Fibroblast of lung (primary cell): Measurements from ENCODE around the gene KDM7A. TPM values are rescaled to one million over a fixed set of nuclear protein-coding genes. Genes with fewer than 3 reads are reported as not detected.
A peak's percentile ranks its signal among the peaks of the same experiment; 100 is the strongest.

Experiments used
- DNase-seq, 2 donors: peaks; one replicate each; pipeline versions ENCODE4 v3.0.0 to v3.0.0-alpha.2; 2010; ENCODE audit warnings: low read depth in 2 of 2
- H2AFZ ChIP-seq: 2 replicates; pipeline ENCODE4 v1.5.1; 2012; ENCODE audit warnings: low read length, control low read depth, inconsistent platforms
- H3K27ac ChIP-seq: 2 replicates; pipeline ENCODE4 v1.5.1; 2011; ENCODE audit warnings: low read length, control low read depth; ENCODE audit not compliant: insufficient read depth
- H3K27me3 ChIP-seq: 2 replicates; pipeline ENCODE4 v1.5.1; 2011; ENCODE audit warnings: mild to moderate bottlenecking, low read length; ENCODE audit not compliant: control insufficient read depth, insufficient read depth
- H3K36me3 ChIP-seq: 2 replicates; pipeline ENCODE4 v1.5.1; 2011; ENCODE audit warnings: low read length; ENCODE audit not compliant: control insufficient read depth, insufficient read depth
- H3K4me1 ChIP-seq: 2 replicates; pipeline ENCODE4 v1.5.1; 2011; ENCODE audit warnings: low read length; ENCODE audit not compliant: control insufficient read depth, insufficient read depth; ENCODE audit errors: extremely low read depth
- H3K4me2 ChIP-seq: 2 replicates; pipeline ENCODE4 v1.5.1; 2011; ENCODE audit warnings: low read length, control low read depth; ENCODE audit not compliant: insufficient read depth; ENCODE audit errors: extremely low read depth
- H3K4me3 ChIP-seq, 4 experiments: fragments of 200-600 bp in 1 of 4; sonication (generic) in 1 of 4; replicated peaks in 1 of 4; 2 replicates each; pipeline ENCODE4 v1.5.1; 2011 to 2016; ENCODE audit warnings: low read length in 4 of 4, low read depth in 3 of 4, mild to moderate bottlenecking in 3 of 4, control low read depth in 2 of 4, inconsistent platforms in 1 of 4, mixed read lengths in 1 of 4; ENCODE audit not compliant: insufficient read depth in 1 of 4; ENCODE audit errors: control extremely low read depth in 1 of 4
- H3K79me2 ChIP-seq: 2 replicates; pipeline ENCODE4 v1.5.1; 2012; ENCODE audit warnings: mild to moderate bottlenecking, low read length, inconsistent platforms; ENCODE audit not compliant: control insufficient read depth, insufficient read depth
- H3K9ac ChIP-seq: 2 replicates; pipeline ENCODE4 v1.5.1; 2011; ENCODE audit warnings: mild to moderate bottlenecking, low read length, control low read depth; ENCODE audit not compliant: insufficient read depth
- H3K9me3 ChIP-seq: 2 replicates; pipeline ENCODE4 v1.5.1; 2012; ENCODE audit warnings: low read depth, low read length; ENCODE audit not compliant: control insufficient read depth, insufficient read depth
- H4K20me1 ChIP-seq: 2 replicates; pipeline ENCODE4 v1.5.1; 2011; ENCODE audit warnings: low read length; ENCODE audit not compliant: control insufficient read depth, insufficient read depth; ENCODE audit errors: extremely low read depth
- EZH2 ChIP-seq: IDR thresholded peaks from 2 replicates; pipeline ENCODE4 v1.5.1; 2012; ENCODE audit warnings: low read length, control low read depth, mild to moderate bottlenecking; ENCODE audit errors: missing control alignments
- polyA plus RNA-seq, 2 donors: library from polyadenylated mRNA; depleted of rRNA in 1 of 2; stranded (reverse) in 1 of 2; unstranded in 1 of 2; fragments of >200 nt; gene quantifications; 2 replicates each; pipeline ENCODE4 v1.2.1, GENCODE V29; 2011 to 2012; ENCODE audit warnings: missing spikeins in 1 of 2
- total RNA-seq: library from RNA; depleted of rRNA; stranded (reverse); fragments of >200 nt; gene quantifications from 2 replicates; pipeline ENCODE4 v1.2.1, GENCODE V29; 2014
- TF ChIP-seq, protein P1 (sequence below), 2 donors: IDR thresholded peaks in 1 of 2; conservative IDR thresholded peaks in 1 of 2; 1 replicate in 1 of 2; 2 replicates in 1 of 2; pipeline ENCODE4 v1.5.1; 2011 to 2012; ENCODE audit warnings: low read length in 2 of 2, control low read depth in 1 of 2, inconsistent platforms in 1 of 2, low read depth in 1 of 2, mild to moderate bottlenecking in 1 of 2

The KDM7A gene
- total and polyA plus RNA-seq, 2 donors (not counting 1 experiment from before 2014, with no cell fraction given) = 1.9 to 4.8 TPM

- no peak overlapping the region for H2AFZ ChIP-seq
- H3K4me2 ChIP-seq = no peak overlapping the region
- H3K36me3 ChIP-seq = no peaks in the 10 kb centered on the region
- H3K9ac ChIP-seq = no peak overlapping the region
- TF ChIP-seq, protein P1, sequence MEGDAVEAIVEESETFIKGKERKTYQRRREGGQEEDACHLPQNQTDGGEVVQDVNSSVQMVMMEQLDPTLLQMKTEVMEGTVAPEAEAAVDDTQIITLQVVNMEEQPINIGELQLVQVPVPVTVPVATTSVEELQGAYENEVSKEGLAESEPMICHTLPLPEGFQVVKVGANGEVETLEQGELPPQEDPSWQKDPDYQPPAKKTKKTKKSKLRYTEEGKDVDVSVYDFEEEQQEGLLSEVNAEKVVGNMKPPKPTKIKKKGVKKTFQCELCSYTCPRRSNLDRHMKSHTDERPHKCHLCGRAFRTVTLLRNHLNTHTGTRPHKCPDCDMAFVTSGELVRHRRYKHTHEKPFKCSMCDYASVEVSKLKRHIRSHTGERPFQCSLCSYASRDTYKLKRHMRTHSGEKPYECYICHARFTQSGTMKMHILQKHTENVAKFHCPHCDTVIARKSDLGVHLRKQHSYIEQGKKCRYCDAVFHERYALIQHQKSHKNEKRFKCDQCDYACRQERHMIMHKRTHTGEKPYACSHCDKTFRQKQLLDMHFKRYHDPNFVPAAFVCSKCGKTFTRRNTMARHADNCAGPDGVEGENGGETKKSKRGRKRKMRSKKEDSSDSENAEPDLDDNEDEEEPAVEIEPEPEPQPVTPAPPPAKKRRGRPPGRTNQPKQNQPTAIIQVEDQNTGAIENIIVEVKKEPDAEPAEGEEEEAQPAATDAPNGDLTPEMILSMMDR (conservative IDR thresholded peaks at IDR 0.05 in 1 of 2, IDR thresholded peaks at IDR 0.05 in 1 of 2; ENCODE audit: low read depth in 1 of 2, low read length in 2 of 2) = no peak
- no peaks in the 10 kb centered on the region for H3K27me3 ChIP-seq
- H3K9me3 ChIP-seq = no peaks in the 10 kb centered on the region
- H3K4me3 ChIP-seq = no peak overlapping the region
- DNase-seq = peak in 1 of 2 donors; percentile 50
- H3K79me2 ChIP-seq = no peaks in the 10 kb centered on the region
- no peaks in the 10 kb centered on the region for H4K20me1 ChIP-seq
- no peak overlapping the region for H3K27ac ChIP-seq
- H3K4me1 ChIP-seq = no peaks in the 10 kb centered on the region
Measured at GRCh38 chr7:140213684-140214074, 36.9 kb upstream of the KDM7A start.

- Histone ChIP-seq H4K20me1 (no peaks in the 10 kb centered on the region), H3K79me2 (no peaks in the 10 kb centered on the region), H3K9me3 (no peaks in the 10 kb centered on the region), H3K36me3 (no peaks in the 10 kb centered on the region), H3K4me2 (no peak overlapping the region), H3K27me3 (no peaks in the 10 kb centered on the region), H3K27ac (no peak overlapping the region), H3K4me3 (no peak overlapping the region), H2AFZ (no peak overlapping the region), H3K4me1 (no peaks in the 10 kb centered on the region), H3K9ac (no peak overlapping the region)
- DNase-seq = peak in 1 of 2 donors; percentile 16
- TF ChIP-seq, protein P1 (conservative IDR thresholded peaks at IDR 0.05 in 1 of 2, IDR thresholded peaks at IDR 0.05 in 1 of 2; ENCODE audit: low read depth in 1 of 2, low read length in 2 of 2) = no peak
- no peak for TF ChIP-seq EZH2
Measured at GRCh38 chr7:140212100-140212881, 35.5 kb upstream of the KDM7A start.

DNA sequence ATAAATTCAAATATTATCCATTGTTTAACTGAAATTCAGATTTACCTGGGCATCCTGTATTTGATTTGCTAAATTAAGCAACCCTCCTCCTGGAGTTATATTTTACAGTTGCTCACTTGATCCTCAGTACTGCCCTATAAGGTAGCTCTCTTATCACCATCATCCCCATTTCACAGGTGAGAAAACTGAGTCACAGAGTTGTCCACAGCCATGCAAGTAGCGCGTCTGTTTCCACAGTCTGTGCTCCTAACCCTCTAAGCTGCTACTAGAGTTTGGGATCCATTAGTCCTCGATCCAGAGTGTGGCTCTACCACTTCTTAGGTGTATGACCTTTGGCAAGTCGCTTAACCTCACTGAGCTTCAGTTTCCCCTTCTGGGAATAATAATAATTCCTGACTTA lies 34.9 kb upstream of the KDM7A start:
- TF ChIP-seq EZH2 = no peak
- TF ChIP-seq, protein P1 (conservative IDR thresholded peaks at IDR 0.05 in 1 of 2, IDR thresholded peaks at IDR 0.05 in 1 of 2; ENCODE audit: low read depth in 1 of 2, low read length in 2 of 2) = no peak
- Histone ChIP-seq H3K4me1 (no peaks in the 10 kb centered on the region), H4K20me1 (no peaks in the 10 kb centered on the region)

More for the DNA sequence above, 34.9 kb upstream of the KDM7A start:
- no peak overlapping the region for H2AFZ ChIP-seq
- H3K9me3 ChIP-seq = no peaks in the 10 kb centered on the region
- no peaks in the 10 kb centered on the region for H3K27me3 ChIP-seq
- no peak overlapping the region for H3K4me3 ChIP-seq
- H3K27ac ChIP-seq = no peak overlapping the region
- H3K79me2 ChIP-seq = no peaks in the 10 kb centered on the region
- no peak overlapping the region for H3K9ac ChIP-seq
- DNase-seq = no peak
- no peaks in the 10 kb centered on the region for H3K36me3 ChIP-seq
- no peak overlapping the region for H3K4me2 ChIP-seq
